ENCODE measurements around the gene CTNND2.

DNA sequence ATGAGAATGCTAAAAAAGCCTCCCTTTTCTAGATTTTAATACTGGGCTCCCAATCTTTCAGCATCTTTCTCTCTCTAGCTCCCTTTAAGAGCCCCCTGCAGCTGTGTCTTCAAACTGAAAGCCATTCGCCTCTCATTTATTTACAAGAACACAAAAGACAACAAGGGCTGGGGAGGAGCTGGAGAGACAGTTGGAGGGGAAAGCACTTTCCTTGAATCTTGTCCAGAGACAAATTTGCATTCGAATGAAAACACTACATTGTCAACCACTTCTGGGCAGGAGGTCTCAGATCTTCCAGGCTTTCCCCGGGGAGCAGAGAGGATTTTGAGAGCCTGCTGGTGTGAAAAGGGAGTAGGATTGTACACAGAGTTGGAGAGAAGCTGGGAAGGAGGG is 518.3 kb downstream of the CTNND2 start:
- TF ChIP-seq, protein P1, sequence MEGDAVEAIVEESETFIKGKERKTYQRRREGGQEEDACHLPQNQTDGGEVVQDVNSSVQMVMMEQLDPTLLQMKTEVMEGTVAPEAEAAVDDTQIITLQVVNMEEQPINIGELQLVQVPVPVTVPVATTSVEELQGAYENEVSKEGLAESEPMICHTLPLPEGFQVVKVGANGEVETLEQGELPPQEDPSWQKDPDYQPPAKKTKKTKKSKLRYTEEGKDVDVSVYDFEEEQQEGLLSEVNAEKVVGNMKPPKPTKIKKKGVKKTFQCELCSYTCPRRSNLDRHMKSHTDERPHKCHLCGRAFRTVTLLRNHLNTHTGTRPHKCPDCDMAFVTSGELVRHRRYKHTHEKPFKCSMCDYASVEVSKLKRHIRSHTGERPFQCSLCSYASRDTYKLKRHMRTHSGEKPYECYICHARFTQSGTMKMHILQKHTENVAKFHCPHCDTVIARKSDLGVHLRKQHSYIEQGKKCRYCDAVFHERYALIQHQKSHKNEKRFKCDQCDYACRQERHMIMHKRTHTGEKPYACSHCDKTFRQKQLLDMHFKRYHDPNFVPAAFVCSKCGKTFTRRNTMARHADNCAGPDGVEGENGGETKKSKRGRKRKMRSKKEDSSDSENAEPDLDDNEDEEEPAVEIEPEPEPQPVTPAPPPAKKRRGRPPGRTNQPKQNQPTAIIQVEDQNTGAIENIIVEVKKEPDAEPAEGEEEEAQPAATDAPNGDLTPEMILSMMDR (IDR thresholded peaks at IDR 0.05), result no peak
- peak; percentile 56 for TF ChIP-seq EZH2phosphoT487 (IDR thresholded peaks at IDR 0.05)
- TF ChIP-seq EZH2 (IDR thresholded peaks at IDR 0.05), result no peak
